Liver (tissue), 9 donors: ENCODE measurements around the gene SYNGR1. TPM values are rescaled to one million over a fixed set of nuclear protein-coding genes. Genes with fewer than 3 reads are reported as not detected.

Source experiments
- DNase-seq: peaks from one replicate; pipeline ENCODE4 v3.0.0-alpha.2; 2017; ENCODE audit warnings: low spot score
- H3K27ac ChIP-seq, 2 donors: one replicate each; pipeline ENCODE4 v1.7.0; 2013; ENCODE audit warnings: inconsistent platforms in 2 of 2, low read length in 2 of 2, control low read depth in 1 of 2, low read depth in 1 of 2, mild to moderate bottlenecking in 1 of 2
- H3K27me3 ChIP-seq, 4 donors: one replicate each; pipeline versions ENCODE4 v1.6.1 to v1.7.0; 2013; ENCODE audit warnings: low read length in 3 of 4, inconsistent platforms in 1 of 4, mild to moderate bottlenecking in 1 of 4, moderate library complexity in 1 of 4; ENCODE audit not compliant: control insufficient read depth in 4 of 4, insufficient read depth in 4 of 4
- H3K36me3 ChIP-seq, 4 donors: one replicate each; pipeline versions ENCODE4 v1.6.1 to v1.7.0; 2013; ENCODE audit warnings: low read length in 3 of 4, mild to moderate bottlenecking in 3 of 4, low read depth in 1 of 4, moderate library complexity in 1 of 4; ENCODE audit not compliant: control insufficient read depth in 4 of 4, insufficient read depth in 3 of 4
- H3K4me1 ChIP-seq, 4 donors: one replicate each; pipeline versions ENCODE4 v1.6.1 to v1.7.0; 2013; ENCODE audit warnings: low read length in 3 of 4, mild to moderate bottlenecking in 3 of 4, moderate library complexity in 1 of 4; ENCODE audit not compliant: control insufficient read depth in 4 of 4, insufficient read depth in 4 of 4
- H3K4me3 ChIP-seq, 3 donors: one replicate each; pipeline versions ENCODE4 v1.6.1 to v1.7.0; 2013; ENCODE audit warnings: low read length in 3 of 3, control low read depth in 1 of 3, low read depth in 1 of 3, mild to moderate bottlenecking in 1 of 3
- H3K9ac ChIP-seq, 2 donors: one replicate each; pipeline ENCODE4 v1.7.0; 2013; ENCODE audit warnings: low read length in 2 of 2, mild to moderate bottlenecking in 2 of 2, moderate library complexity in 2 of 2, control low read depth in 1 of 2, low read depth in 1 of 2
- H3K9me3 ChIP-seq, 4 donors: one replicate each; pipeline versions ENCODE4 v1.6.1 to v1.7.0; 2013; ENCODE audit warnings: low read length in 3 of 4; ENCODE audit not compliant: control insufficient read depth in 4 of 4
- EGR1 ChIP-seq, 2 donors: IDR thresholded peaks; 2 replicates each; pipeline ENCODE4 v1.6.1; 2016 to 2018; ENCODE audit warnings: antibody characterized with exemption in 2 of 2, low read depth in 2 of 2
- FOXA1 ChIP-seq: IDR thresholded peaks from 2 replicates; pipeline ENCODE4 v1.6.1; 2016; ENCODE audit warnings: antibody characterized with exemption
- FOXA2 ChIP-seq: IDR thresholded peaks from 2 replicates; pipeline ENCODE4 v1.6.1; 2016; ENCODE audit warnings: antibody characterized with exemption
- GABPA ChIP-seq, 2 donors: IDR thresholded peaks in 1 of 2; conservative IDR thresholded peaks in 1 of 2; 2 replicates each; pipeline ENCODE4 v1.6.1; 2016; ENCODE audit warnings: antibody characterized with exemption in 2 of 2, mild to moderate bottlenecking in 1 of 2, moderate library complexity in 1 of 2
- HNF4A ChIP-seq, 2 donors: conservative IDR thresholded peaks; 2 replicates each; pipeline ENCODE4 v1.6.1; 2016; ENCODE audit warnings: antibody characterized with exemption in 2 of 2, mild to moderate bottlenecking in 2 of 2
- HNF4G ChIP-seq: IDR thresholded peaks from 2 replicates; pipeline ENCODE4 v1.6.1; 2016; ENCODE audit warnings: antibody characterized with exemption
- NR2F2 ChIP-seq: IDR thresholded peaks from 2 replicates; pipeline ENCODE4 v1.6.1; 2016; ENCODE audit warnings: antibody characterized with exemption
- RAD21 ChIP-seq, 2 donors: IDR thresholded peaks; 2 replicates each; pipeline ENCODE4 v1.6.1; 2016; ENCODE audit warnings: antibody characterized with exemption in 2 of 2, mild to moderate bottlenecking in 2 of 2
- RXRA ChIP-seq, 2 donors: IDR thresholded peaks; 2 replicates each; pipeline ENCODE4 v1.6.1; 2017 to 2018; ENCODE audit warnings: antibody characterized with exemption in 2 of 2, mild to moderate bottlenecking in 1 of 2
- SP1 ChIP-seq: IDR thresholded peaks from 2 replicates; pipeline ENCODE4 v1.6.1; 2018; ENCODE audit warnings: antibody characterized with exemption, mild to moderate bottlenecking
- TAF1 ChIP-seq: conservative IDR thresholded peaks from 2 replicates; pipeline ENCODE4 v1.6.1; 2016; ENCODE audit warnings: antibody characterized with exemption, mild to moderate bottlenecking
- YY1 ChIP-seq: IDR thresholded peaks from 2 replicates; pipeline ENCODE4 v1.6.1; 2016; ENCODE audit warnings: antibody characterized with exemption, mild to moderate bottlenecking
- ZBTB33 ChIP-seq: IDR thresholded peaks from 2 replicates; pipeline ENCODE4 v1.6.1; 2016; ENCODE audit warnings: antibody characterized with exemption
- WGBS: extraction: QIAGEN DNeasy Blood & Tissue Kit; methylation state at CpG from one replicate; pipeline ENCODE4 v1.1.7; 2013; 5-methylcytosine and 5-hydroxymethylcytosine counted together
- polyA plus RNA-seq, 2 donors: library from polyadenylated mRNA; stranded (reverse) in 1 of 2; unstranded in 1 of 2; fragments of 200-250 nt in 1 of 2; fragments of >200 nt in 1 of 2; fragmentation: Nextera tagmentation in 1 of 2; extraction: Ambion mirVana in 1 of 2; gene quantifications; one replicate each; pipeline versions ENCODE4 v1.2.1 to v1.2.3, GENCODE V29; 2013 to 2015
- total RNA-seq, 2 donors: library from RNA; depleted of rRNA; stranded (reverse); fragments of >200 nt; gene quantifications; one replicate each; pipeline ENCODE4 v1.2.3, GENCODE V29; 2014
- TF ChIP-seq, protein P1 (sequence below): IDR thresholded peaks from 2 replicates; pipeline ENCODE4 v1.6.1; 2016; ENCODE audit warnings: antibody characterized with exemption
- TF ChIP-seq, protein P2 (sequence below): IDR thresholded peaks from 2 replicates; pipeline ENCODE4 v1.6.1; 2016; ENCODE audit warnings: antibody characterized with exemption
- donor health status: healthy.
- donor health status: healthy.
- donor health status: healthy.
- donor health status: healthy.
- donor health status: healthy.

The SYNGR1 gene
- total and polyA plus RNA-seq, 4 donors, result 1.8 to 21.9 (median 5.2) TPM

GRCh38 chr22:39381009-39381755 is 31.4 kb downstream of the SYNGR1 start:
- Histone ChIP-seq H3K9ac (no peak overlapping the region), H3K27ac (no peak overlapping the region), H3K36me3 (no peaks in the 10 kb centered on the region), H3K9me3 (no peaks in the 10 kb centered on the region), H3K27me3 (no peaks in the 10 kb centered on the region), H3K4me1 (no peaks in the 10 kb centered on the region), H3K4me3 (no peak overlapping the region)
- no peak for TF ChIP-seq FOXA1
- TF ChIP-seq HNF4G, result no peak
- TF ChIP-seq RXRA (IDR thresholded peaks at IDR 0.05), result no peak
- TF ChIP-seq YY1, result no peak
- TF ChIP-seq SP1, result no peak
- no peak for TF ChIP-seq ZBTB33
- no peak for TF ChIP-seq EGR1 (IDR thresholded peaks at IDR 0.05; ENCODE audit: low read depth in 2 of 2)
- WGBS, result 85% methylated on average over 14 of the region's 14 CpGs
- no peak for DNase-seq

DNA sequence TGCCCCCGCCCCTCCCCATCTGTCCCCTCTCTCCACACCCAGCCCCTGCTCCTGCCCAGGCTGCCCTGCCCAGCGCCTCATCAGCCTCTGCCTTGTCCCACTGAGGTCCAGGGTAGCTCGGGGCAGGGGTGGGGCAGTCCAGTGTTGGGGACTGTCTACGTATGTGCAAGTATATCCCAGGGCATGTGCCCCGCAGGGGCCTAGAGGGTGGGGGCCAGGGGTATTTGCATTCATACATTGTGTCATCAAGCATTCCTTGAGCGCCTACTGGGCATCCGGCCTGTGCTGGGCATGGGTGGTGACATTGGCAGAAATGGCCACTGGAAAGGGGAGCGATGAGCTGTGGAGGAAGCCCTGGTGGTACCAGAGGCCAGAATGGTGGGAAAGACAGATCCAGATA is 32.1 kb downstream of the SYNGR1 start:
- Histone ChIP-seq H3K4me1 (no peaks in the 10 kb centered on the region), H3K27me3 (no peaks in the 10 kb centered on the region), H3K36me3 (no peaks in the 10 kb centered on the region), H3K27ac (no peak overlapping the region), H3K9ac (no peak overlapping the region), H3K4me3 (no peak overlapping the region), H3K9me3 (no peaks in the 10 kb centered on the region)
- no peak for DNase-seq
- 97% methylated on average over 8 of the region's 8 CpGs for WGBS
- no peak for TF ChIP-seq FOXA1
- TF ChIP-seq FOXA2, result no peak
- no peak for TF ChIP-seq NR2F2
- TF ChIP-seq EGR1 (IDR thresholded peaks at IDR 0.05; ENCODE audit: low read depth in 2 of 2), result no peak
- TF ChIP-seq TAF1, result no peak
- no peak for TF ChIP-seq YY1
- TF ChIP-seq HNF4A (conservative IDR thresholded peaks at IDR 0.05), result no peak
- TF ChIP-seq, protein P1, sequence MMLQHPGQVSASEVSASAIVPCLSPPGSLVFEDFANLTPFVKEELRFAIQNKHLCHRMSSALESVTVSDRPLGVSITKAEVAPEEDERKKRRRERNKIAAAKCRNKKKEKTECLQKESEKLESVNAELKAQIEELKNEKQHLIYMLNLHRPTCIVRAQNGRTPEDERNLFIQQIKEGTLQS, result no peak
- TF ChIP-seq, protein P2, sequence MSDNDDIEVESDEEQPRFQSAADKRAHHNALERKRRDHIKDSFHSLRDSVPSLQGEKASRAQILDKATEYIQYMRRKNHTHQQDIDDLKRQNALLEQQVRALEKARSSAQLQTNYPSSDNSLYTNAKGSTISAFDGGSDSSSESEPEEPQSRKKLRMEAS, result no peak
- no peak for TF ChIP-seq SP1
- TF ChIP-seq ZBTB33, result no peak
- no peak for TF ChIP-seq HNF4G
- TF ChIP-seq RAD21 (IDR thresholded peaks at IDR 0.05), result no peak
- TF ChIP-seq GABPA (IDR thresholded peaks at IDR 0.05 in 1 of 2, conservative IDR thresholded peaks at IDR 0.05 in 1 of 2), result no peak
